Ascending aorta (tissue), 2 donors: ENCODE results near the gene CPA5. TPM values are rescaled to one million over a fixed set of nuclear protein-coding genes. Genes with fewer than 3 reads are reported as not detected.

Experiments used
- DNase-seq, 2 donors: peaks; one replicate each; pipeline ENCODE4 v3.0.0-alpha.2; 2019; ENCODE audit warnings: low spot score in 2 of 2
- H3K27ac ChIP-seq, 2 donors: fragments of 200-600 bp; sonication (generic); one replicate each; pipeline ENCODE4 v1.5.1; 2016 to 2017; ENCODE audit warnings: mild to moderate bottlenecking in 1 of 2
- H3K27me3 ChIP-seq: fragments of 200-600 bp; sonication (generic); one replicate; pipeline ENCODE4 v1.5.1; 2017
- H3K36me3 ChIP-seq, 2 donors: fragments of 200-600 bp; sonication (generic); one replicate each; pipeline ENCODE4 v1.5.1; 2016
- H3K4me1 ChIP-seq, 2 donors: fragments of 200-600 bp; sonication (generic); one replicate each; pipeline ENCODE4 v1.5.1; 2016 to 2017; ENCODE audit warnings: mild to moderate bottlenecking in 1 of 2
- H3K4me3 ChIP-seq, 2 donors: fragments of 200-600 bp; sonication (generic); one replicate each; pipeline ENCODE4 v1.5.1; 2016 to 2017; ENCODE audit warnings: mild to moderate bottlenecking in 1 of 2
- H3K9me3 ChIP-seq, 2 donors: fragments of 200-600 bp; sonication (generic); one replicate each; pipeline ENCODE4 v1.5.1; 2016
- CTCF ChIP-seq, 3 experiments: fragments of 200-600 bp in 2 of 3; fragments of 450-650 bp in 1 of 3; sonication (generic) in 2 of 3; IDR thresholded peaks; one replicate each; pipeline ENCODE4 v1.5.1; 2016 to 2019; ENCODE audit warnings: antibody characterized with exemption in 3 of 3, mild to moderate bottlenecking in 1 of 3, moderate library complexity in 1 of 3
- intact Hi-C: fragments of 100-400 bp; cut with DNase I; formaldehyde crosslinking; loops from one replicate; pipeline ENCODE4 v1.15.1; 2023
- total RNA-seq: library from RNA; depleted of rRNA; stranded (reverse); fragments of >200 nt; gene quantifications from one replicate; pipeline ENCODE4 v1.1.0, GENCODE V29; 2016

CPA5 gene
- total RNA-seq, 1 donor from 2014 or later = not detected

GRCh38 chr7:130381468-130382312 lies 37.1 kb downstream of the CPA5 start:
- H3K27ac ChIP-seq = no peak overlapping the region
- intact Hi-C loops = no loop called here
- DNase-seq = peak in 1 of 2 donors; percentile 61
- H3K4me1 ChIP-seq = peaks cover 7 to 15% of the 10 kb centered on the region in 2 donors
- no peaks in the 10 kb centered on the region for H3K36me3 ChIP-seq
- no peak overlapping the region for H3K4me3 ChIP-seq
- no peaks in the 10 kb centered on the region for H3K9me3 ChIP-seq
- TF ChIP-seq CTCF (IDR thresholded peaks at IDR 0.05) = no peak
- no peaks in the 10 kb centered on the region for H3K27me3 ChIP-seq

- DNase-seq = peak in 1 of 2 donors; percentile 59
- Histone ChIP-seq H3K4me3 (no peak overlapping the region), H3K36me3 (no peaks in the 10 kb centered on the region), H3K27me3 (no peaks in the 10 kb centered on the region), H3K9me3 (no peaks in the 10 kb centered on the region), H3K4me1 (peaks cover 7 to 15% of the 10 kb centered on the region in 2 donors), H3K27ac (no peak overlapping the region)
- intact Hi-C loops = no loop called here
- TF ChIP-seq CTCF (IDR thresholded peaks at IDR 0.05) = no peak
Observed at GRCh38 chr7:130383187-130383980, 38.8 kb downstream of the CPA5 start.

- Histone ChIP-seq H3K27me3 (no peaks in the 10 kb centered on the region), H3K27ac (no peak overlapping the region), H3K36me3 (no peaks in the 10 kb centered on the region), H3K4me3 (no peak overlapping the region), H3K9me3 (no peaks in the 10 kb centered on the region), H3K4me1 (peaks cover 7 to 14% of the 10 kb centered on the region in 2 donors)
- intact Hi-C loops = no loop called here
- no peak for TF ChIP-seq CTCF (IDR thresholded peaks at IDR 0.05)
- DNase-seq = peak in 1 of 2 donors; percentile 47
Observed at GRCh38 chr7:130384371-130384801, 39.8 kb downstream of the CPA5 start.

- Histone ChIP-seq H3K4me3 (no peak overlapping the region), H3K27ac (no peak overlapping the region), H3K27me3 (no peaks in the 10 kb centered on the region), H3K36me3 (no peaks in the 10 kb centered on the region), H3K4me1 (peaks cover 4 to 8% of the 10 kb centered on the region in 2 donors), H3K9me3 (no peaks in the 10 kb centered on the region)
- intact Hi-C loops = no loop called here
- DNase-seq = peak in 1 of 2 donors; percentile 59
- TF ChIP-seq CTCF (IDR thresholded peaks at IDR 0.05) = no peak
Observed at GRCh38 chr7:130384841-130385599, 40.4 kb downstream of the CPA5 start.

GRCh38 chr7:130385600-130386066 lies 41.0 kb downstream of the CPA5 start:
- no peak overlapping the region for H3K4me3 ChIP-seq
- peaks cover 0 to 2% of the 10 kb centered on the region in 2 donors for H3K4me1 ChIP-seq
- H3K36me3 ChIP-seq = no peaks in the 10 kb centered on the region
- H3K27me3 ChIP-seq = no peaks in the 10 kb centered on the region
- H3K27ac ChIP-seq = no peak overlapping the region
- DNase-seq = peak in 1 of 2 donors; percentile 52
- intact Hi-C loops = no loop called here
- no peak for TF ChIP-seq CTCF (IDR thresholded peaks at IDR 0.05)
- no peaks in the 10 kb centered on the region for H3K9me3 ChIP-seq
